ENCODE data around the gene C14orf119. TPM values are rescaled to one million over a fixed set of nuclear protein-coding genes. Genes with fewer than 3 reads are reported as not detected.

The C14orf119 gene
- total RNA-seq, 4 donors from 2014 or later: 21.3 to 37.1 (median 28.9) TPM

DNA sequence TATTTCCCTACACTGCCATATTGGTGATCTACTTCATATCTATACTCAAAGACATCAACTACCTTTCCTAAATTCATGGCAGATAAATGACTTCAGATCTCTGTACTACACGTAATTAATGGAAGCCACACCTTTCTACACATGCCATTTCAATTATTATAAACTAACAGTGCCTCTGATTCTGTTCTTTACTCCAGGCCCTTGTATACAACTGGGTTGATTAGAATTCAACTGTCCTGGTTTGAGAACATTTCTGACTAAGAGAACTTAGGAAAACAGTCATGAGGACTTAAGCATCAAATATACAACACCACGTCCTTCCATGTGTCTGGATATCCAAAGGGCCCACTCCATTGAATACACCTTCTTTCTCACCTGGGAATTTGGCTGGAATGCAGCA is 2.2 kb upstream of the C14orf119 start:
- H3K4me3 ChIP-seq (replicated peaks in 1 of 3): peak overlapping the region in 1 of 3 donors; percentile 69

DNA sequence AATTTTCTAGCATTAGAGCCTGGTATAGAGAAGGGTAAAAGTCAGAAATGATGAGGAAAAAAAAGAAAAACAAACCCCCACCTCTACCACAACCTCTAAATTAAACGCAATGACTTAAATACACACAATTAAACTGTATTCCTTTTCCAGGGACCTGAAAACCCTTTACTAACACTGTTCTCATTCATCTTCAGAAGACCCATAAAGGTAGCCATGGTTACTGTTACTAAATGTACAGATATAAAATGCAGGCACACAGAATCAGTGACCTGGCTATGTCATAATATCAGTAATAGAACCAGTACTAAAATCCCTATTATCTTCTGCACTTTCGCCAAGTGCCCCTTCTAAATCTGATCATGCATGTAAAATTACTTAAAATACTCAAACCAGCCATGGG is 1.8 kb upstream of the C14orf119 start:
- Histone ChIP-seq H3K4me3 (replicated peaks in 1 of 3) (peak overlapping the region in 1 of 3 donors; percentile 69), H3K36me3 (peaks cover 23 to 35% of the 10 kb centered on the region in 2 donors), H3K27me3 (no peaks in the 10 kb centered on the region), H3K4me1 (peaks cover 36 to 48% of the 10 kb centered on the region in 2 donors), H3K9me3 (no peaks in the 10 kb centered on the region), H3K27ac (peak overlapping the region in 2 of 3 donors; percentile 2 to 98)
- 34 to 36% methylated on average over 2 of the region's 2 CpGs for WGBS, 2 donors
- TF ChIP-seq POLR2A (IDR thresholded peaks at IDR 0.05): no peak
- TF ChIP-seq, protein P1, sequence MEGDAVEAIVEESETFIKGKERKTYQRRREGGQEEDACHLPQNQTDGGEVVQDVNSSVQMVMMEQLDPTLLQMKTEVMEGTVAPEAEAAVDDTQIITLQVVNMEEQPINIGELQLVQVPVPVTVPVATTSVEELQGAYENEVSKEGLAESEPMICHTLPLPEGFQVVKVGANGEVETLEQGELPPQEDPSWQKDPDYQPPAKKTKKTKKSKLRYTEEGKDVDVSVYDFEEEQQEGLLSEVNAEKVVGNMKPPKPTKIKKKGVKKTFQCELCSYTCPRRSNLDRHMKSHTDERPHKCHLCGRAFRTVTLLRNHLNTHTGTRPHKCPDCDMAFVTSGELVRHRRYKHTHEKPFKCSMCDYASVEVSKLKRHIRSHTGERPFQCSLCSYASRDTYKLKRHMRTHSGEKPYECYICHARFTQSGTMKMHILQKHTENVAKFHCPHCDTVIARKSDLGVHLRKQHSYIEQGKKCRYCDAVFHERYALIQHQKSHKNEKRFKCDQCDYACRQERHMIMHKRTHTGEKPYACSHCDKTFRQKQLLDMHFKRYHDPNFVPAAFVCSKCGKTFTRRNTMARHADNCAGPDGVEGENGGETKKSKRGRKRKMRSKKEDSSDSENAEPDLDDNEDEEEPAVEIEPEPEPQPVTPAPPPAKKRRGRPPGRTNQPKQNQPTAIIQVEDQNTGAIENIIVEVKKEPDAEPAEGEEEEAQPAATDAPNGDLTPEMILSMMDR (IDR thresholded peaks at IDR 0.05): no peak
- DNase-seq: peak in 1 of 2 donors; percentile 27
- intact Hi-C loops (cut with DNase I): no loop called here

More for the DNA sequence above, 2.2 kb upstream of the C14orf119 start:
- H3K36me3 ChIP-seq: peaks cover 22 to 31% of the 10 kb centered on the region in 2 donors
- no peak for DNase-seq
- no peak for TF ChIP-seq POLR2A (IDR thresholded peaks at IDR 0.05)
- TF ChIP-seq, protein P1 (IDR thresholded peaks at IDR 0.05): no peak
- intact Hi-C loops (cut with DNase I): no loop called here
- H3K27ac ChIP-seq: peak overlapping the region in 2 of 3 donors; percentile 2 to 98
- H3K9me3 ChIP-seq: no peaks in the 10 kb centered on the region
- peaks cover 36 to 48% of the 10 kb centered on the region in 2 donors for H3K4me1 ChIP-seq
- no peaks in the 10 kb centered on the region for H3K27me3 ChIP-seq
- WGBS, 2 donors: 51 to 69% methylated on average over 2 of the region's 2 CpGs

DNA sequence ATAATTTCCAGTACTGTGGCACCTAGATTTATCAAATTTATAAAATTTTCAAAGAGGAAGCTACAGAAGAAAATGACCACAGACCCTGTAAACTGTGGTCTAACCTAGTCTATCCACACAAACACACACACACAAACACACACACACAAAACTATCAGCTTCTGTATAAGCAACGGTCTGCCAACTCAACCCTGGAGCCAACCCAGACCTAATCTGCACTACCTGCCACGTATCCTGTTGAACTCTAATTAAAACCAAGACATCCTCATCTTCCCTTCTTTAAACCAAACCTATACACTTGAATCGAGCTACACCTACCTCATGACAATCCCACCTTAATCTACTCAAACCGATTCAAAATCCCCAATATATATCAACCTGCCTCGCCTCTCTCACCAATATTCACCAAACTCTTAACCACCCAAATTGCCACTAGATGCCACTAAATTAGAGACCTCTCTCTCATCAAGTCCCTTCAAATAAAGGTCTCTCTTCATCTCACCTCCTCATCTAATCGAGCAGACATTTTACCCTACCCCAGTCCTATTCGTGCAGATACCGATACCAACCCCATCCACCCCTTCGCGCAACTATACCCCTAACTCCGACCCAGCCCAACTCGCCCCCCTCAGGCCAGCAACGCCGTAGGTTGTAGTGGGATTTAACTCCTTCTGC is 1.2 kb upstream of the C14orf119 start:
- peak in 1 of 2 donors; percentile 24 for DNase-seq
- Histone ChIP-seq H3K9me3 (no peaks in the 10 kb centered on the region), H3K4me3 (replicated peaks in 1 of 3) (peak overlapping the region; percentile 54 to 94 (median 69)), H3K4me1 (peaks cover 36 to 51% of the 10 kb centered on the region in 2 donors), H3K27ac (peak overlapping the region; percentile 86 to 99 (median 98)), H3K27me3 (no peaks in the 10 kb centered on the region), H3K36me3 (peaks cover 18 to 33% of the 10 kb centered on the region in 2 donors)
- WGBS, 2 donors: 1% methylated on average over 14 of the region's 14 CpGs
- intact Hi-C loops (cut with DNase I): no loop called here
- TF ChIP-seq POLR2A (IDR thresholded peaks at IDR 0.05): no peak

- H3K36me3 ChIP-seq: peaks cover 12 to 27% of the 10 kb centered on the region in 2 donors
- peaks cover 36 to 55% of the 10 kb centered on the region in 2 donors for H3K4me1 ChIP-seq
- no peak for DNase-seq
- H3K4me3 ChIP-seq (replicated peaks in 1 of 3): peak within 1 kb of the TSS; percentile 69 to 94 (median 92)
- no peaks in the 10 kb centered on the region for H3K27me3 ChIP-seq
- H3K27ac ChIP-seq: peak within 1 kb of the TSS; percentile 91 to 99 (median 98)
- peak; percentile 82 to 85 for TF ChIP-seq POLR2A (IDR thresholded peaks at IDR 0.05)
- TF ChIP-seq, protein P1 (IDR thresholded peaks at IDR 0.05): no peak
- intact Hi-C loops (cut with DNase I): no loop called here
- no peaks in the 10 kb centered on the region for H3K9me3 ChIP-seq
- 0% methylated on average over 31 to 47 of the region's 55 CpGs for WGBS, 2 donors
Observed at GRCh38 chr14:23094666-23095195, 574 bp upstream of the C14orf119 start, which contains the start of gene ACIN1. ACIN1 (minus strand) TSS chr14:23095136; CDS start chr14:23095112, 24 bp downstream.

DNA sequence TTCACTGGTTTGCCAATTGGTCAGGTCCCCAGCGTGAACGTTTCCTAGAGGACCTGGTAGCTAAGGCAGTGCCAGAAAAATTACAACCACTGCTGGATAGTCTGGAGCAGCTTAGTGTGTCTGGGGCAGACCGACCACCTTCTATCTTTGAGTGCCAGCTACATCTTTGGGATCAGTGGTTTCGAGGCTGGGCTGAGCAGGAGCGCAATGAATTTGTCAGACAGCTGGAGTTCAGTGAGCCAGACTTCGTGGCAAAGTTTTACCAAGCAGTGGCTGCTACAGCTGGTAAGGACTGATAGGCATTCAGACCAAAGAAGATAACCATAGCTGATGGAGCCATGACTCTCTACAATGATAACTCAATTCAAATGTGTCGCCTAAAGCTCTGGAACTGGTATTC is 2.5 kb downstream of the C14orf119 start:
- peaks cover 18 to 34% of the 10 kb centered on the region in 2 donors for H3K4me1 ChIP-seq
- no peak for DNase-seq
- 93 to 95% methylated on average over 7 of the region's 7 CpGs for WGBS, 2 donors
- H3K4me3 ChIP-seq (replicated peaks in 1 of 3): no peak overlapping the region
- no peak overlapping the region for H3K27ac ChIP-seq
- intact Hi-C loops (cut with DNase I): no loop called here
- TF ChIP-seq, protein P1 (IDR thresholded peaks at IDR 0.05): no peak
- no peak for TF ChIP-seq POLR2A (IDR thresholded peaks at IDR 0.05)
- no peaks in the 10 kb centered on the region for H3K9me3 ChIP-seq
- H3K27me3 ChIP-seq: no peaks in the 10 kb centered on the region
- H3K36me3 ChIP-seq: peaks cover 9 to 12% of the 10 kb centered on the region in 2 donors

All from thyroid gland (tissue), 4 donors.